ENCODE results near the gene TRIP12.

DNA sequence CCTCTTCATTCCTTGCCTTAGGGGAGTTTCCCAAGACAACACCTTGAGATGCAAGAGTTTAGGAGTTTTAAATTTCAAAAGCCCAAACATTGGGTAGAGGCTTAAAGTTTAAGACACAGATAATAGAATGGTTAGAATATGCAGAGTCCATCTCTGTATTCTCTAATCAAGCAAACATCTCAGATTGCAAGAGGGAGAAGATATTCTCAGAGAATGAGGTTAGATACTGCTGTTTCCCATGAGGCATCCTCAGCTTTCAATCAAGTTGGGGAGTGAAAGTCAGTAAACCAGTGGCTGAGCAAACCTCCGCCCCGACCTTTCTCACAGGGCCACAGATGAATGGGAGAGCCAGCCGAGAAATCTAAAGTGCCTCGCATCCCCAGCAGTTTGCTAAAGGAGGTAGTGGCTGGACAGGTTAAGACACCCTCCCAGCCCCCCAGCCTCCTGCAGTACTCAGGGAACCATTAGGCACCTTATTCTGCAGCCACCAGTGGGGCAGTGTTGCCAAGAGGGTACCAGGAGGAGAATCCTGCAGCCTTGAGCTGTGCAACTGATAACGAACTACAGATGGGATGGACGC is 30.5 kb upstream of the TRIP12 start:
- TF ChIP-seq FOS (IDR thresholded peaks at IDR 0.05; ENCODE audit: low read depth, low read length) (no peak), NFE2L2 (IDR thresholded peaks at IDR 0.05; ENCODE audit: low read depth, low read length) (no peak), POLR2A (IDR thresholded peaks at IDR 0.05; ENCODE audit: low read depth, low read length) (no peak), RFX5 (IDR thresholded peaks at IDR 0.05; ENCODE audit: low read depth, low read length) (no peak), MAZ (IDR thresholded peaks at IDR 0.05; ENCODE audit: borderline replicate concordance, low read depth, low read length) (no peak), MAFK (IDR thresholded peaks at IDR 0.05; ENCODE audit: low read depth, low read length) (no peak), BHLHE40 (IDR thresholded peaks at IDR 0.05; ENCODE audit: low read depth, low read length) (no peak), CEBPB (IDR thresholded peaks at IDR 0.05; ENCODE audit: low read depth, low read length) (no peak), CHD1 (IDR thresholded peaks at IDR 0.05; ENCODE audit: low read depth, low read length) (no peak), RCOR1 (IDR thresholded peaks at IDR 0.05; ENCODE audit: insufficient replicate concordance, low read length) (no peak), SMC3 (IDR thresholded peaks at IDR 0.05; ENCODE audit: low read depth, low read length) (no peak)
- TF ChIP-seq, protein P1, sequence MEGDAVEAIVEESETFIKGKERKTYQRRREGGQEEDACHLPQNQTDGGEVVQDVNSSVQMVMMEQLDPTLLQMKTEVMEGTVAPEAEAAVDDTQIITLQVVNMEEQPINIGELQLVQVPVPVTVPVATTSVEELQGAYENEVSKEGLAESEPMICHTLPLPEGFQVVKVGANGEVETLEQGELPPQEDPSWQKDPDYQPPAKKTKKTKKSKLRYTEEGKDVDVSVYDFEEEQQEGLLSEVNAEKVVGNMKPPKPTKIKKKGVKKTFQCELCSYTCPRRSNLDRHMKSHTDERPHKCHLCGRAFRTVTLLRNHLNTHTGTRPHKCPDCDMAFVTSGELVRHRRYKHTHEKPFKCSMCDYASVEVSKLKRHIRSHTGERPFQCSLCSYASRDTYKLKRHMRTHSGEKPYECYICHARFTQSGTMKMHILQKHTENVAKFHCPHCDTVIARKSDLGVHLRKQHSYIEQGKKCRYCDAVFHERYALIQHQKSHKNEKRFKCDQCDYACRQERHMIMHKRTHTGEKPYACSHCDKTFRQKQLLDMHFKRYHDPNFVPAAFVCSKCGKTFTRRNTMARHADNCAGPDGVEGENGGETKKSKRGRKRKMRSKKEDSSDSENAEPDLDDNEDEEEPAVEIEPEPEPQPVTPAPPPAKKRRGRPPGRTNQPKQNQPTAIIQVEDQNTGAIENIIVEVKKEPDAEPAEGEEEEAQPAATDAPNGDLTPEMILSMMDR (conservative IDR thresholded peaks at IDR 0.05; ENCODE audit: low read depth, low read length), result no peak
- TF ChIP-seq, protein P2, sequence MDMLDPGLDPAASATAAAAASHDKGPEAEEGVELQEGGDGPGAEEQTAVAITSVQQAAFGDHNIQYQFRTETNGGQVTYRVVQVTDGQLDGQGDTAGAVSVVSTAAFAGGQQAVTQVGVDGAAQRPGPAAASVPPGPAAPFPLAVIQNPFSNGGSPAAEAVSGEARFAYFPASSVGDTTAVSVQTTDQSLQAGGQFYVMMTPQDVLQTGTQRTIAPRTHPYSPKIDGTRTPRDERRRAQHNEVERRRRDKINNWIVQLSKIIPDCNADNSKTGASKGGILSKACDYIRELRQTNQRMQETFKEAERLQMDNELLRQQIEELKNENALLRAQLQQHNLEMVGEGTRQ (IDR thresholded peaks at IDR 0.05; ENCODE audit: low read depth, low read length), result no peak
